Ovary (tissue), 3 donors: ENCODE data around the gene SOCS3.

Source experiments
- POLR2A ChIP-seq: fragments of 450-650 bp; IDR thresholded peaks from one replicate; pipeline ENCODE4 v1.6.1; 2017; ENCODE audit warnings: antibody characterized with exemption, mild to moderate bottlenecking, moderate library complexity
- TF ChIP-seq, protein P1 (sequence below), 3 donors: fragments of 450-650 bp in 2 of 3; fragments of 200-600 bp in 1 of 3; IDR thresholded peaks; one replicate each; pipeline versions ENCODE4 v1.5.1 to v1.8.0; 2016 to 2022; ENCODE audit warnings: antibody characterized with exemption in 3 of 3, mild to moderate bottlenecking in 1 of 3
- donor health status: DM: no; HTN: no; CAD: no.

DNA sequence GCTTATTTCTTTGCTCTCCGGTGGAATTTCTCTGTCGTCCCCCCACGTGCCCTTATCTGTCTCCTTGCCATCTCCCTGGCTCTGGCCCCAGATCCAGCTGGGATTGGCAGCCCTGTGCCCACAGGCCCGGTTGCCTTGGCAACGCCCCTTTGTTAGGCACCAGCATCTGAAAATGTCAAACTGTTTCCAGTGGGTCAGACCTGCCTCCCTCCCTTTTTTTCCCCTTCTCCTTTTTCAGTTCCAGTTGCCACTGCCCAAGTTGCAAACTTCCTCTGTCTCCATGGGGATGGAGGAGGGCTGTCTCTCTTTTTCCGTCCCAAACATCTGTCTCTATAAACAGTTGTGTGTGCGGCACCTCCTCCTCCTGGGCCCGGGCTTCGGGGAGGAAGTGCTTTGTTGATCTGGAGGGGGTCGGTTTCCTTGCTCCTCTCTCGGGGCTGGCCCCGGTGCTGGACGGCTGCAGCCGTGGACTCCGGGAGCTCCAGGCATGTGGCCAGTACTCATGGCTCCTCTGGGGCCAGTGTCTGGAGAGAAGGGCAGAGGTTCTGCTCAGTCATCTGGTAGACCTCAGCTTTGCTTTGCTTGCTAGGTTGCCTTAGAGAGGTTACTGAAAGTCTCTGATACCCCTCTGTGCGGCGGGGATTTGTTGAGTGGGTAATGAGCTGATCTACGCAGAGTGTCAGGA is 35.3 kb downstream of the SOCS3 start:
- TF ChIP-seq, protein P1, sequence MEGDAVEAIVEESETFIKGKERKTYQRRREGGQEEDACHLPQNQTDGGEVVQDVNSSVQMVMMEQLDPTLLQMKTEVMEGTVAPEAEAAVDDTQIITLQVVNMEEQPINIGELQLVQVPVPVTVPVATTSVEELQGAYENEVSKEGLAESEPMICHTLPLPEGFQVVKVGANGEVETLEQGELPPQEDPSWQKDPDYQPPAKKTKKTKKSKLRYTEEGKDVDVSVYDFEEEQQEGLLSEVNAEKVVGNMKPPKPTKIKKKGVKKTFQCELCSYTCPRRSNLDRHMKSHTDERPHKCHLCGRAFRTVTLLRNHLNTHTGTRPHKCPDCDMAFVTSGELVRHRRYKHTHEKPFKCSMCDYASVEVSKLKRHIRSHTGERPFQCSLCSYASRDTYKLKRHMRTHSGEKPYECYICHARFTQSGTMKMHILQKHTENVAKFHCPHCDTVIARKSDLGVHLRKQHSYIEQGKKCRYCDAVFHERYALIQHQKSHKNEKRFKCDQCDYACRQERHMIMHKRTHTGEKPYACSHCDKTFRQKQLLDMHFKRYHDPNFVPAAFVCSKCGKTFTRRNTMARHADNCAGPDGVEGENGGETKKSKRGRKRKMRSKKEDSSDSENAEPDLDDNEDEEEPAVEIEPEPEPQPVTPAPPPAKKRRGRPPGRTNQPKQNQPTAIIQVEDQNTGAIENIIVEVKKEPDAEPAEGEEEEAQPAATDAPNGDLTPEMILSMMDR (IDR thresholded peaks at IDR 0.05): no peak
- TF ChIP-seq POLR2A: peak; percentile 46
